Measurements from ENCODE around the gene ANKIB1. TPM values are rescaled to one million over a fixed set of nuclear protein-coding genes. Genes with fewer than 3 reads are reported as not detected.

Gene ANKIB1
- total and polyA plus RNA-seq, 2 experiments from 2014 or later, result 12.6 to 43.1 TPM

GRCh38 chr7:92259062-92259461 is 13.3 kb downstream of the ANKIB1 start:
- no peaks in the 10 kb centered on the region for H3K9me3 ChIP-seq (ENCODE audit: low read depth)
- peaks cover 23% of the 10 kb centered on the region for H3K4me1 ChIP-seq (ENCODE audit: insufficient read depth)
- H3K9ac ChIP-seq, result no peak overlapping the region
- no peak overlapping the region for H3K4me2 ChIP-seq (ENCODE audit: unreplicated experiment)
- H3K27ac ChIP-seq, result no peak overlapping the region
- H3K9me2 ChIP-seq (ENCODE audit: insufficient read depth), result no peaks in the 10 kb centered on the region
- no peak for DNase-seq
- WGBS, 2 experiments (ENCODE audit: low coverage in 1 of 2, low lambda C conversion rate in 2 of 2, missing lambda C conversion rate in 2 of 2), result 99 to 100% methylated on average over 4 of the region's 4 CpGs
- in situ Hi-C loops (cut with MboI), result no loop called here
- TF ChIP-seq EZH2 (IDR thresholded peaks at IDR 0.05; ENCODE audit: insufficient read depth, poor library complexity, severe bottlenecking), result no peak
- TF ChIP-seq EZH2phosphoT487 (IDR thresholded peaks at IDR 0.05; ENCODE audit: insufficient read depth, low read depth), result no peak
- H3F3A ChIP-seq (ENCODE audit: insufficient read depth), result peaks cover 20% of the 10 kb centered on the region
- peaks cover 94% of the 10 kb centered on the region for H3K79me2 ChIP-seq (ENCODE audit: insufficient read depth)
- H3K4me3 ChIP-seq, result no peak overlapping the region
- no peaks in the 10 kb centered on the region for H3K36me3 ChIP-seq (ENCODE audit: low read depth)
- no peaks in the 10 kb centered on the region for H4K20me1 ChIP-seq (ENCODE audit: insufficient read depth)
- H2AFZ ChIP-seq, result no peak overlapping the region
- H3K27me3 ChIP-seq (replicated peaks; ENCODE audit: insufficient read depth), result no peaks in the 10 kb centered on the region

- no peak overlapping the region for H3K9ac ChIP-seq
- in situ Hi-C loops (cut with MboI), result no loop called here
- H3K4me3 ChIP-seq, result no peak overlapping the region
- no peak overlapping the region for H3K27ac ChIP-seq
- 98 to 100% methylated on average over 2 of the region's 2 CpGs for whole genome bisulfite sequencing, 2 experiments (ENCODE audit: low coverage in 1 of 2, low lambda C conversion rate in 2 of 2, missing lambda C conversion rate in 2 of 2)
- peaks cover 16% of the 10 kb centered on the region for H3F3A ChIP-seq (ENCODE audit: insufficient read depth)
- H3K9me2 ChIP-seq (ENCODE audit: insufficient read depth), result no peaks in the 10 kb centered on the region
- no peaks in the 10 kb centered on the region for H4K20me1 ChIP-seq (ENCODE audit: insufficient read depth)
- no peak for DNase-seq
- peaks cover 94% of the 10 kb centered on the region for H3K79me2 ChIP-seq (ENCODE audit: insufficient read depth)
- peaks cover 18% of the 10 kb centered on the region for H3K4me1 ChIP-seq (ENCODE audit: insufficient read depth)
- no peaks in the 10 kb centered on the region for H3K27me3 ChIP-seq (replicated peaks; ENCODE audit: insufficient read depth)
- no peak overlapping the region for H2AFZ ChIP-seq
- H3K36me3 ChIP-seq (ENCODE audit: low read depth), result no peaks in the 10 kb centered on the region
- no peaks in the 10 kb centered on the region for H3K9me3 ChIP-seq (ENCODE audit: low read depth)
- TF ChIP-seq EZH2phosphoT487 (IDR thresholded peaks at IDR 0.05; ENCODE audit: insufficient read depth, low read depth) (no peak), EZH2 (IDR thresholded peaks at IDR 0.05; ENCODE audit: insufficient read depth, poor library complexity, severe bottlenecking) (no peak)
- no peak overlapping the region for H3K4me2 ChIP-seq (ENCODE audit: unreplicated experiment)
Observed at GRCh38 chr7:92259610-92260247, 14.0 kb downstream of the ANKIB1 start.

GRCh38 chr7:92260248-92260781 is 14.5 kb downstream of the ANKIB1 start:
- Histone ChIP-seq H3K4me3 (no peak overlapping the region), H3K27me3 (replicated peaks; ENCODE audit: insufficient read depth) (no peaks in the 10 kb centered on the region), H3K9ac (no peak overlapping the region), H3K27ac (no peak overlapping the region), H3F3A (ENCODE audit: insufficient read depth) (peaks cover 11% of the 10 kb centered on the region; the same call in 1 of the 2 replicates), H3K4me1 (ENCODE audit: insufficient read depth) (peaks cover 14% of the 10 kb centered on the region), H3K36me3 (ENCODE audit: low read depth) (no peaks in the 10 kb centered on the region), H2AFZ (no peak overlapping the region), H3K79me2 (ENCODE audit: insufficient read depth) (peaks cover 96% of the 10 kb centered on the region), H3K4me2 (ENCODE audit: unreplicated experiment) (no peak overlapping the region), H3K9me2 (ENCODE audit: insufficient read depth) (no peaks in the 10 kb centered on the region), H4K20me1 (ENCODE audit: insufficient read depth) (no peaks in the 10 kb centered on the region), H3K9me3 (ENCODE audit: low read depth) (no peaks in the 10 kb centered on the region)
- TF ChIP-seq EZH2phosphoT487 (IDR thresholded peaks at IDR 0.05; ENCODE audit: insufficient read depth, low read depth), result no peak
- no peak for TF ChIP-seq EZH2 (IDR thresholded peaks at IDR 0.05; ENCODE audit: insufficient read depth, poor library complexity, severe bottlenecking)
- DNase-seq, result peak; percentile 15
- WGBS, 2 experiments (ENCODE audit: low coverage in 1 of 2, low lambda C conversion rate in 2 of 2, missing lambda C conversion rate in 2 of 2), result 79 to 80% methylated on average over 7 of the region's 7 CpGs
- in situ Hi-C loops (cut with MboI), result no loop called here

GRCh38 chr7:92266415-92267241 is 20.9 kb downstream of the ANKIB1 start:
- no peak overlapping the region for H3K4me3 ChIP-seq
- H4K20me1 ChIP-seq (ENCODE audit: insufficient read depth), result no peaks in the 10 kb centered on the region; the same call in 1 of the 2 replicates
- in situ Hi-C loops (cut with MboI), result no loop called here
- no peak overlapping the region for H2AFZ ChIP-seq
- 88 to 89% methylated on average over 5 of the region's 5 CpGs for WGBS, 2 experiments (ENCODE audit: low coverage in 1 of 2, low lambda C conversion rate in 2 of 2, missing lambda C conversion rate in 2 of 2)
- H3K9ac ChIP-seq, result no peak overlapping the region
- TF ChIP-seq EZH2phosphoT487 (IDR thresholded peaks at IDR 0.05; ENCODE audit: insufficient read depth, low read depth), result no peak
- no peak for TF ChIP-seq EZH2 (IDR thresholded peaks at IDR 0.05; ENCODE audit: insufficient read depth, poor library complexity, severe bottlenecking)
- no peaks in the 10 kb centered on the region for H3K27me3 ChIP-seq (replicated peaks; ENCODE audit: insufficient read depth)
- peaks cover 8% of the 10 kb centered on the region; the same call in 1 of the 2 replicates for H3K4me1 ChIP-seq (ENCODE audit: insufficient read depth)
- DNase-seq, result peak; percentile 40
- H3K27ac ChIP-seq, result no peak overlapping the region
- H3K79me2 ChIP-seq (ENCODE audit: insufficient read depth), result peaks cover 100% of the 10 kb centered on the region
- H3F3A ChIP-seq (ENCODE audit: insufficient read depth), result 0 out of 2 replicates have a peak, but pooled peaks cover 18% of the 10 kb centered on the region
- H3K9me3 ChIP-seq (ENCODE audit: low read depth), result no peaks in the 10 kb centered on the region
- no peaks in the 10 kb centered on the region for H3K9me2 ChIP-seq (ENCODE audit: insufficient read depth)
- no peak overlapping the region for H3K4me2 ChIP-seq (ENCODE audit: unreplicated experiment)
- H3K36me3 ChIP-seq (ENCODE audit: low read depth), result no peaks in the 10 kb centered on the region
